ENCODE results near the gene CCNYL1. TPM values are rescaled to one million over a fixed set of nuclear protein-coding genes. Genes with fewer than 3 reads are reported as not detected.
A peak's percentile ranks its signal among the peaks of the same experiment; 100 is the strongest.
"Not testable (repeated sequence)": the region's sequence is repeated elsewhere in the genome, so short reads cannot be mapped to it uniquely, and the experiment has no call there.

CCNYL1 gene
- total RNA-seq, 1 donor from 2014 or later: 18.8 TPM

DNA sequence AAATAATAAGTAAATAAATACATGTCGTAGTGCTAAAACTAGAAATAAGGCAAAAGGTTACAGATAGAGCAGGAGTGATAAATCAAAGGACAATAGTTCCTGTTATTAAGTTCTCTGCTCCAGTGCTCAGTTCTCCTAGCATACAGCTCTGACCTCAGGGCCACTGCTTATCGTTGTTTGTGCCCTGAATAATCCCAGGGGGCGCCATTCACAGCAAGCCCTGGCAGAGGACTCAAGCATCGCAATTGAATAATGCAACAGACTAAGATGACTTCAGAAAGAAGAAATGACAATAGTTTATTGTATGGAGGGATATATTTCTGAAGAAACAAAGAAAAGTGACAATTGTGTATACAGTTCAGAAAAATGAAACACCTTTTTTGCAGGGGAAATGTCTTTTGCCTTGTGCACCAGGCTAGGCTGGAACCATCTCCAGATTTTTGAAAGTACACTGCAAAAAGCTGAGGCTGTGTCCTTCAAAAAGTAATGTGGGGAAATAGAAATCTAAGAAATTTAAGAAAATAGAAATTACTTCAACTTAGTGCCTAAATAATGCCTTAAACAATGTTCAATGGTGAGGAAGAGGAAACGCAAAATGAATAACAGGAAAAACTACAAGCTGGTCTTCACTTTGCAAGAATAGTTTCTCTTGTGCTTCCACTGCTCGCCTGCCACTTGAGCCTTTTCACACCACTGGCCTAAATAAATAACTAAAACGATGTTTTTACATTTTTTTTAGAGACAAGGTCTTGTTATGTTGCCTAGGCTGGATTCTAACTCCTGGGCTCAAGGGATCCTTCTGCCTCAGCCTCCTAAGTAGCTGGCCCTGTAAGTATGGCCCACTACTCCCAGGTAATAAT lies 19.0 kb upstream of the CCNYL1 start:
- H3K4me1 Mint-ChIP-seq (ENCODE audit: low read depth): no peaks in the 10 kb centered on the region
- no peak overlapping the region for H3K27ac Mint-ChIP-seq
- no peak overlapping the region for H3K4me3 Mint-ChIP-seq (ENCODE audit: low read depth)
- peak; percentile 57 for TF ChIP-seq CTCF (IDR thresholded peaks at IDR 0.05; ENCODE audit: unreplicated experiment)
- no peaks in the 10 kb centered on the region for H3K9me3 Mint-ChIP-seq (ENCODE audit: low read depth)
- H3K27me3 Mint-ChIP-seq: peaks cover 3% of the 10 kb centered on the region
- H3K36me3 Mint-ChIP-seq (ENCODE audit: insufficient read depth): no peaks in the 10 kb centered on the region
- DNase-seq (ENCODE audit: low spot score, unreplicated experiment): no peak

GRCh38 chr2:207693641-207694249 lies 17.7 kb upstream of the CCNYL1 start:
- Mint-ChIP-seq H3K4me1 (ENCODE audit: low read depth) (no peaks in the 10 kb centered on the region), H3K36me3 (ENCODE audit: insufficient read depth) (no peaks in the 10 kb centered on the region), H3K4me3 (ENCODE audit: low read depth) (no peak overlapping the region), H3K9me3 (ENCODE audit: low read depth) (no peaks in the 10 kb centered on the region), H3K27me3 (peaks cover 3% of the 10 kb centered on the region), H3K27ac (no peak overlapping the region)
- DNase-seq (ENCODE audit: low spot score, unreplicated experiment): no peak
- no peak for TF ChIP-seq CTCF (IDR thresholded peaks at IDR 0.05; ENCODE audit: unreplicated experiment)

GRCh38 chr2:207694811-207695281 lies 16.6 kb upstream of the CCNYL1 start:
- Mint-ChIP-seq H3K4me1 (ENCODE audit: low read depth) (no peaks in the 10 kb centered on the region), H3K27me3 (peaks cover 3% of the 10 kb centered on the region), H3K4me3 (ENCODE audit: low read depth) (no peak overlapping the region), H3K36me3 (ENCODE audit: insufficient read depth) (no peaks in the 10 kb centered on the region), H3K9me3 (ENCODE audit: low read depth) (no peaks in the 10 kb centered on the region), H3K27ac (no peak overlapping the region)
- TF ChIP-seq CTCF (IDR thresholded peaks at IDR 0.05; ENCODE audit: unreplicated experiment): no peak
- no peak for DNase-seq (ENCODE audit: low spot score, unreplicated experiment)

GRCh38 chr2:207695293-207695692 lies 16.1 kb upstream of the CCNYL1 start:
- H3K9me3 Mint-ChIP-seq (ENCODE audit: low read depth): no peaks in the 10 kb centered on the region
- no peaks in the 10 kb centered on the region for H3K4me1 Mint-ChIP-seq (ENCODE audit: low read depth)
- H3K4me3 Mint-ChIP-seq (ENCODE audit: low read depth): no peak overlapping the region
- H3K27me3 Mint-ChIP-seq: peaks cover 3% of the 10 kb centered on the region
- DNase-seq (ENCODE audit: low spot score, unreplicated experiment): no peak
- no peak for TF ChIP-seq CTCF (IDR thresholded peaks at IDR 0.05; ENCODE audit: unreplicated experiment)
- H3K27ac Mint-ChIP-seq: no peak overlapping the region
- no peaks in the 10 kb centered on the region for H3K36me3 Mint-ChIP-seq (ENCODE audit: insufficient read depth)

DNA sequence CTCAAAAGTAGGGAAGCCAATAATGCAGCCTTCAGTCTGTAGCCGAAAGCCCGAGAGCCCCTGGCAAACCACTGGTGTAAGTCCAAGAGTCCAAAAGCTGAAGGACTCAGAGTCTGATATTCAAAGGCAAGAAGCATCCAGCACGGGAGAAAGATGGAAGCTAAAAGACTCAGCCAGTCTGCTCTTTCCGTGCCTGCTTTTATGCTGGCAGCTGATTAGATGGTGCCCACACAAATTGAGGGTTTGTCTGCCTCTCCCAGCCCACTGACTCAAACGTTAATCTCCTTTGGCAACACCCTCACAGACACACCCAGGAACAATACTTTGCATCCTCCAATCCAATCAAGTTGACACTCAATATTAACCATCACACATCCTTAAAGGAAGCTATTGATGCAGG lies 14.5 kb upstream of the CCNYL1 start:
- not testable (repeated sequence) for H3K4me1 Mint-ChIP-seq (ENCODE audit: low read depth); H3K27me3 Mint-ChIP-seq; H3K36me3 Mint-ChIP-seq (ENCODE audit: insufficient read depth); H3K27ac Mint-ChIP-seq; DNase-seq (ENCODE audit: low spot score, unreplicated experiment); H3K9me3 Mint-ChIP-seq (ENCODE audit: low read depth); H3K4me3 Mint-ChIP-seq (ENCODE audit: low read depth)
